Urinary bladder (tissue), 4 donors: ENCODE results near the gene ADAMTS17. TPM values are rescaled to one million over a fixed set of nuclear protein-coding genes. Genes with fewer than 3 reads are reported as not detected.

Experiments used
- DNase-seq: peaks from one replicate; pipeline ENCODE4 v3.0.0-alpha.2; 2015; ENCODE audit errors: extremely low spot score
- H3K27ac ChIP-seq: one replicate; pipeline ENCODE4 v1.5.1; 2013; ENCODE audit warnings: low read depth, mild to moderate bottlenecking, moderate library complexity
- H3K36me3 ChIP-seq: one replicate; pipeline ENCODE4 v1.6.1; 2013; ENCODE audit warnings: mild to moderate bottlenecking, moderate library complexity; ENCODE audit not compliant: insufficient read depth
- H3K4me1 ChIP-seq: one replicate; pipeline ENCODE4 v1.6.1; 2013; ENCODE audit warnings: mild to moderate bottlenecking, moderate library complexity; ENCODE audit not compliant: insufficient read depth
- H3K4me3 ChIP-seq: one replicate; pipeline ENCODE4 v1.5.1; 2013; ENCODE audit warnings: low read depth, low read length
- WGBS: extraction: QIAGEN DNeasy Blood & Tissue Kit; methylation state at CpG from one replicate; pipeline ENCODE4 v1.1.7; 2013; 5-methylcytosine and 5-hydroxymethylcytosine counted together
- polyA plus RNA-seq: library from polyadenylated mRNA; stranded (reverse); fragments of 200-250 nt; gene quantifications from one replicate; pipeline ENCODE4 v1.2.3, GENCODE V29; 2013
- total RNA-seq: library from RNA; depleted of rRNA; stranded (reverse); fragments of >200 nt; gene quantifications from one replicate; pipeline ENCODE4 v1.2.3, GENCODE V29; 2014
- donor health status: healthy with polysubstance abuse.
- donor health status: healthy.

Gene ADAMTS17
- total and polyA plus RNA-seq, 2 donors, result 2.8 to 10.7 TPM

GRCh38 chr15:100263721-100264455, 77.9 kb downstream of the ADAMTS17 start:
- no peak for DNase-seq
- 85% methylated on average over 14 of the region's 14 CpGs for WGBS
- no peaks in the 10 kb centered on the region for H3K36me3 ChIP-seq
- H3K27ac ChIP-seq, result no peak overlapping the region
- no peaks in the 10 kb centered on the region for H3K4me1 ChIP-seq
- no peak overlapping the region for H3K4me3 ChIP-seq

- no peaks in the 10 kb centered on the region for H3K36me3 ChIP-seq
- no peak for DNase-seq
- 91% methylated on average over 5 of the region's 5 CpGs for WGBS
- H3K4me1 ChIP-seq, result no peaks in the 10 kb centered on the region
- H3K4me3 ChIP-seq, result no peak overlapping the region
- H3K27ac ChIP-seq, result no peak overlapping the region
These were observed 78.7 kb downstream of the ADAMTS17 start for GRCh38 chr15:100263031-100263430.

- Histone ChIP-seq H3K36me3 (no peaks in the 10 kb centered on the region), H3K4me1 (no peaks in the 10 kb centered on the region), H3K4me3 (no peak overlapping the region), H3K27ac (no peak overlapping the region)
- DNase-seq, result no peak
- WGBS, result 84% methylated on average over 25 of the region's 25 CpGs
These were observed 80.2 kb downstream of the ADAMTS17 start for GRCh38 chr15:100261302-100262240.

- no peak for DNase-seq
- no peaks in the 10 kb centered on the region for H3K36me3 ChIP-seq
- no peaks in the 10 kb centered on the region for H3K4me1 ChIP-seq
- no peak overlapping the region for H3K4me3 ChIP-seq
- no peak overlapping the region for H3K27ac ChIP-seq
- 76% methylated on average over 7 of the region's 7 CpGs for WGBS
These were observed 82.5 kb downstream of the ADAMTS17 start for GRCh38 chr15:100259266-100259665.

GRCh38 chr15:100256970-100257650, 84.7 kb downstream of the ADAMTS17 start:
- 86% methylated on average over 19 of the region's 19 CpGs for WGBS
- Histone ChIP-seq H3K4me3 (no peak overlapping the region), H3K27ac (no peak overlapping the region), H3K36me3 (no peaks in the 10 kb centered on the region), H3K4me1 (no peaks in the 10 kb centered on the region)
- DNase-seq, result no peak

- WGBS, result 88% methylated on average over 20 of the region's 20 CpGs
- no peak overlapping the region for H3K4me3 ChIP-seq
- no peaks in the 10 kb centered on the region for H3K36me3 ChIP-seq
- no peak overlapping the region for H3K27ac ChIP-seq
- DNase-seq, result no peak
- no peaks in the 10 kb centered on the region for H3K4me1 ChIP-seq
These were observed 85.4 kb downstream of the ADAMTS17 start for GRCh38 chr15:100256101-100256969.

- Histone ChIP-seq H3K27ac (no peak overlapping the region), H3K36me3 (no peaks in the 10 kb centered on the region), H3K4me3 (no peak overlapping the region), H3K4me1 (no peaks in the 10 kb centered on the region)
- 96% methylated on average over 6 of the region's 6 CpGs for WGBS
- no peak for DNase-seq
These were observed 86.1 kb downstream of the ADAMTS17 start for GRCh38 chr15:100255644-100256043.

- no peaks in the 10 kb centered on the region for H3K36me3 ChIP-seq
- no peaks in the 10 kb centered on the region for H3K4me1 ChIP-seq
- DNase-seq, result no peak
- WGBS, result 88% methylated on average over 4 of the region's 4 CpGs
- no peak overlapping the region for H3K4me3 ChIP-seq
- no peak overlapping the region for H3K27ac ChIP-seq
These were observed 87.1 kb downstream of the ADAMTS17 start for GRCh38 chr15:100254691-100255090.

GRCh38 chr15:100254285-100254684, 87.5 kb downstream of the ADAMTS17 start:
- Histone ChIP-seq H3K4me3 (no peak overlapping the region), H3K4me1 (no peaks in the 10 kb centered on the region), H3K36me3 (no peaks in the 10 kb centered on the region), H3K27ac (no peak overlapping the region)
- DNase-seq, result no peak
- 83% methylated on average over 5 of the region's 5 CpGs for WGBS

GRCh38 chr15:100253640-100254039, 88.1 kb downstream of the ADAMTS17 start:
- Histone ChIP-seq H3K4me3 (no peak overlapping the region), H3K4me1 (no peaks in the 10 kb centered on the region), H3K27ac (no peak overlapping the region), H3K36me3 (no peaks in the 10 kb centered on the region)
- no peak for DNase-seq
- WGBS, result 83% methylated on average over 1 of the region's 1 CpG

- H3K36me3 ChIP-seq, result no peaks in the 10 kb centered on the region
- no peak for DNase-seq
- WGBS, result 68% methylated on average over 9 of the region's 9 CpGs
- no peak overlapping the region for H3K27ac ChIP-seq
- no peak overlapping the region for H3K4me3 ChIP-seq
- no peaks in the 10 kb centered on the region for H3K4me1 ChIP-seq
These were observed 88.9 kb downstream of the ADAMTS17 start for GRCh38 chr15:100252779-100253417.

- Histone ChIP-seq H3K27ac (no peak overlapping the region), H3K36me3 (no peaks in the 10 kb centered on the region), H3K4me1 (no peaks in the 10 kb centered on the region), H3K4me3 (no peak overlapping the region)
- WGBS, result 91% methylated on average over 9 of the region's 9 CpGs
- no peak for DNase-seq
These were observed 89.4 kb downstream of the ADAMTS17 start for GRCh38 chr15:100252359-100252758.
